Posterior vena cava (tissue), 2 donors: ENCODE results near the gene BAIAP2L2. TPM values are rescaled to one million over a fixed set of nuclear protein-coding genes. Genes with fewer than 3 reads are reported as not detected.
"Not testable (repeated sequence)": the region's sequence is repeated elsewhere in the genome, so short reads cannot be mapped to it uniquely, and the experiment has no call there.

Experiments used
- DNase-seq: peaks from one replicate; pipeline ENCODE4 v3.0.0-alpha.2; 2020; ENCODE audit warnings: low spot score
- intact Hi-C, 2 donors: fragments of 100-400 bp; cut with DNase I; formaldehyde crosslinking; loops; one replicate each; pipeline versions ENCODE4 v1.14.1 to v1.14.2; 2022 to 2023
- long read RNA-seq, 2 donors: library from polyadenylated mRNA; unstranded; transcript quantifications; one replicate each; pipeline ENCODE4 v2.0.0, GENCODE V29; 2020 to 2021
- total RNA-seq, 2 donors: library from RNA; stranded (reverse); fragmentation: NEBNext Ultra II Directional; extraction: Animal tissue kit (Norgen Biotek cat#: 25700); gene quantifications; one replicate each; pipeline ENCODE4 v1.2.1, GENCODE V29; 2021
- donor health status: DM: yes; HTN: yes; CAD: no.
- donor health status: DM: yes; HTN: yes; CAD: no.

BAIAP2L2 gene
- total RNA-seq = under 1 TPM; 0.24 to 0.37 TPM
- long read RNA-seq, donor 1, partial matches to known transcripts = 0 of 4 reads
- long read RNA-seq, donor 1, other reads (novel, unspliced or antisense) = 4 of 4 reads
- long read RNA-seq, donor 2, partial matches to known transcripts = 1 of 4 reads
- long read RNA-seq, donor 2, other reads (novel, unspliced or antisense) = 3 of 4 reads

- no peak for DNase-seq
- intact Hi-C loops = loop anchor here in 1 of 2 donors (5.0 kb wide), 2 partner anchors 92 to 242 kb away; partner anchors contain the start of gene MAFF
Observed at GRCh38 chr22:38110008-38110862, at the start of gene BAIAP2L2. BAIAP2L2 (minus strand) TSS chr22:38110684; CDS start chr22:38110525, 159 bp downstream.

- intact Hi-C loops = no loop called here
Observed at GRCh38 chr22:38155703-38156102, 45.2 kb upstream of the BAIAP2L2 start.

GRCh38 chr22:38154563-38154915, 44.1 kb upstream of the BAIAP2L2 start:
- DNase-seq, intact Hi-C loops: not testable (repeated sequence)

More at GRCh38 chr22:38155703-38156102, 45.2 kb upstream of the BAIAP2L2 start:
- no peak for DNase-seq

- intact Hi-C loops = no loop called here
- DNase-seq = no peak
Observed at GRCh38 chr22:38153821-38154562, 43.5 kb upstream of the BAIAP2L2 start.

- DNase-seq = no peak
- intact Hi-C loops = no loop called here
Observed at GRCh38 chr22:38151126-38151500, 40.6 kb upstream of the BAIAP2L2 start.

GRCh38 chr22:38148245-38148644, 37.8 kb upstream of the BAIAP2L2 start:
- DNase-seq = no peak
- intact Hi-C loops = no loop called here

GRCh38 chr22:38146166-38146565, 35.7 kb upstream of the BAIAP2L2 start:
- DNase-seq, intact Hi-C loops: not testable (repeated sequence)

- DNase-seq = no peak
- intact Hi-C loops = no loop called here
Observed at GRCh38 chr22:38144025-38144405, 33.5 kb upstream of the BAIAP2L2 start.

GRCh38 chr22:38142606-38143005, 32.1 kb upstream of the BAIAP2L2 start:
- no peak for DNase-seq
- intact Hi-C loops = no loop called here

- DNase-seq = no peak
- intact Hi-C loops = no loop called here
Observed at GRCh38 chr22:38141217-38141973, 30.9 kb upstream of the BAIAP2L2 start.

- intact Hi-C loops = no loop called here
- no peak for DNase-seq
Observed at GRCh38 chr22:38139901-38140300, 29.4 kb upstream of the BAIAP2L2 start.

- no peak for DNase-seq
- intact Hi-C loops = no loop called here
Observed at GRCh38 chr22:38138961-38139360, 28.5 kb upstream of the BAIAP2L2 start.

GRCh38 chr22:38137876-38138687, 27.6 kb upstream of the BAIAP2L2 start:
- intact Hi-C loops = no loop called here
- DNase-seq = no peak

- DNase-seq = no peak
- intact Hi-C loops = no loop called here
Observed at GRCh38 chr22:38136607-38137006, 26.1 kb upstream of the BAIAP2L2 start.

- intact Hi-C loops = no loop called here
- peak; percentile 74 for DNase-seq
Observed at GRCh38 chr22:38135133-38135706, 24.7 kb upstream of the BAIAP2L2 start.

GRCh38 chr22:38133331-38133730, 22.8 kb upstream of the BAIAP2L2 start:
- DNase-seq = peak; percentile 47

GRCh38 chr22:38132794-38133193, 22.3 kb upstream of the BAIAP2L2 start:
- intact Hi-C loops = no loop called here
- DNase-seq = peak; percentile 59

More at GRCh38 chr22:38133331-38133730, 22.8 kb upstream of the BAIAP2L2 start:
- intact Hi-C loops = no loop called here

- peak; percentile 11 for DNase-seq
- intact Hi-C loops = no loop called here
Observed at GRCh38 chr22:38132136-38132535, 21.7 kb upstream of the BAIAP2L2 start.
